HCT116 (cell line): ENCODE results near the gene FAM210B. TPM values are rescaled to one million over a fixed set of nuclear protein-coding genes. Genes with fewer than 3 reads are reported as not detected.
"Not testable (repeated sequence)": the region's sequence is repeated elsewhere in the genome, so short reads cannot be mapped to it uniquely, and the experiment has no call there.

Source experiments
- ATAC-seq: fragments of 200-7000 bp; cut with Tn5 transposase; 2 replicates; pipeline ENCODE4 v1.9.1; 2020; ENCODE audit warnings: mild to moderate bottlenecking, moderate library complexity
- BruUV-seq: library from RNA; stranded (reverse); fragments of 400-500 nt; replicated peaks from 2 replicates; lab custom pipeline; 2021; lab: Mats Ljungman, UMichigan
- CTCF ChIA-PET: fragments of 300-600 bp; sonication (Branson Sonifier 250); formaldehyde crosslinking; loops from one replicate; lab custom pipeline; 2021; ENCODE audit warnings: antibody characterized with exemption; lab: Charles Lee
- POLR2A ChIA-PET: fragments of 300-600, 350-600 bp; sonication (Branson Sonifier 250); formaldehyde crosslinking; loops from one replicate; lab custom pipeline; 2021; ENCODE audit warnings: antibody characterized with exemption; lab: Charles Lee
- RAD21 ChIA-PET, 2 experiments: fragments of 300-600 bp; sonication (Branson Sonifier 250); formaldehyde crosslinking; loops; one replicate each; lab custom pipeline; 2023; ENCODE audit warnings: low total read pairs in 2 of 2; ENCODE audit not compliant: uncharacterized antibody in 2 of 2, unreplicated experiment in 2 of 2, low non-redundant PET in 1 of 2; lab: Charles Lee
- DNase-seq: peaks from one replicate; pipeline ENCODE4 v3.0.0-alpha.2; 2010; ENCODE audit warnings: low read depth, low spot score
- H2AFZ ChIP-seq: fragments of 200-600 bp; shearing (Covaris generic), sonication (generic); 2 replicates; pipeline ENCODE4 v1.6.1; 2017; ENCODE audit warnings: low read depth, mixed run types, mixed read lengths, antibody characterized with exemption, low read length; ENCODE audit not compliant: poor library complexity, severe bottlenecking
- H3K27ac ChIP-seq: 2 replicates; pipeline ENCODE4 v1.5.1; 2012; ENCODE audit warnings: low read depth, low read length
- H3K27me3 ChIP-seq: fragments of 200-600 bp; sonication (generic); 2 replicates; pipeline ENCODE4 v1.6.1; 2016; ENCODE audit warnings: mixed run types, low read length, mixed read lengths; ENCODE audit not compliant: insufficient read depth
- H3K36me3 ChIP-seq, 2 experiments: fragments of 200-500 bp in 1 of 2; fragments of 200-600 bp in 1 of 2; sonication (Bioruptor generic) in 1 of 2; sonication (generic) in 1 of 2; 2 replicates each; pipeline versions ENCODE4 v1.5.1 to v1.6.1; 2014 to 2016; ENCODE audit warnings: low read length in 2 of 2, inconsistent platforms in 1 of 2, mixed read lengths in 1 of 2, mixed run types in 1 of 2; ENCODE audit not compliant: insufficient read depth in 2 of 2, control insufficient read depth in 1 of 2
- H3K4me1 ChIP-seq, 2 experiments: fragments of 200-600 bp in 1 of 2; sonication (generic) in 1 of 2; 2 replicates each; pipeline versions ENCODE4 v1.5.1 to v1.6.1; 2012 to 2017; ENCODE audit warnings: low read length in 2 of 2, inconsistent platforms in 1 of 2, mild to moderate bottlenecking in 1 of 2, mixed read lengths in 1 of 2, mixed run types in 1 of 2, moderate library complexity in 1 of 2; ENCODE audit not compliant: insufficient read depth in 2 of 2, control insufficient read depth in 1 of 2
- H3K4me2 ChIP-seq: fragments of 200-600 bp; sonication (generic); 2 replicates; pipeline ENCODE4 v1.6.1; 2017; ENCODE audit warnings: mixed run types, low read length, mixed read lengths
- H3K4me3 ChIP-seq, 2 experiments: fragments of 200-600 bp in 1 of 2; sonication (generic) in 1 of 2; replicated peaks in 1 of 2; 2 replicates each; pipeline ENCODE4 v1.5.1; 2011 to 2016; ENCODE audit warnings: low read length in 2 of 2, control low read depth in 1 of 2, low read depth in 1 of 2, mild to moderate bottlenecking in 1 of 2, mixed read lengths in 1 of 2, mixed run types in 1 of 2
- H3K79me2 ChIP-seq: fragments of 200-600 bp; sonication (generic); 2 replicates; pipeline ENCODE4 v1.6.1; 2017; ENCODE audit warnings: mild to moderate bottlenecking, mixed run types, low read length, moderate library complexity, mixed read lengths; ENCODE audit not compliant: insufficient read depth
- H3K9ac ChIP-seq: fragments of 200-600 bp; sonication (generic); 2 replicates; pipeline ENCODE4 v1.6.1; 2016; ENCODE audit warnings: low read length, mixed read lengths
- H3K9me2 ChIP-seq: fragments of 200-600 bp; sonication (generic), shearing (Covaris generic); 2 replicates; pipeline ENCODE4 v1.6.1; 2017; ENCODE audit warnings: mixed run types, mild to moderate bottlenecking, moderate library complexity; ENCODE audit not compliant: insufficient read depth
- H3K9me3 ChIP-seq, 2 experiments: fragments of 200-500 bp in 1 of 2; fragments of 200-600 bp in 1 of 2; sonication (Bioruptor generic) in 1 of 2; sonication (generic) in 1 of 2; 2 replicates each; pipeline ENCODE4 v1.6.1; 2014 to 2017; ENCODE audit warnings: low read length in 2 of 2, mixed read lengths in 2 of 2, inconsistent platforms in 1 of 2, low read depth in 1 of 2, mild to moderate bottlenecking in 1 of 2, mixed run types in 1 of 2, moderate library complexity in 1 of 2; ENCODE audit not compliant: control insufficient read depth in 1 of 2, insufficient read depth in 1 of 2
- H4K20me1 ChIP-seq: fragments of 200-600 bp; sonication (generic), shearing (Covaris generic); 2 replicates; pipeline ENCODE4 v1.6.1; 2017; ENCODE audit warnings: mixed run types, mild to moderate bottlenecking, moderate library complexity; ENCODE audit not compliant: insufficient read depth
- CEBPB ChIP-seq: IDR thresholded peaks from 2 replicates; pipeline ENCODE4 v1.6.1; 2012; ENCODE audit warnings: low read depth
- EZH2phosphoT487 ChIP-seq: fragments of 200-600 bp; IDR thresholded peaks from 2 replicates; pipeline ENCODE4 v1.6.1; 2018; ENCODE audit warnings: antibody characterized with exemption, borderline replicate concordance
- POLR2A ChIP-seq: IDR thresholded peaks from 2 replicates; pipeline ENCODE4 v1.7.0; 2011; ENCODE audit warnings: borderline replicate concordance; ENCODE audit not compliant: insufficient read depth, insufficient read length; ENCODE audit errors: extremely low read depth
- POLR2AphosphoS5 ChIP-seq: IDR thresholded peaks from 2 replicates; pipeline ENCODE4 v1.6.1; 2011; ENCODE audit warnings: mild to moderate bottlenecking, low read depth, low read length, moderate library complexity
- TCF7L2 ChIP-seq: IDR thresholded peaks from 2 replicates; pipeline ENCODE4 v1.7.0; 2011; ENCODE audit warnings: borderline replicate concordance, inconsistent platforms; ENCODE audit not compliant: insufficient read depth, insufficient read length; ENCODE audit errors: extremely low read depth
- ZFX ChIP-seq: fragments of 450-650 bp; IDR thresholded peaks from 2 replicates; pipeline ENCODE4 v1.6.1; 2017
- intact Hi-C: fragments of 100-400 bp; cut with micrococcal nuclease; formaldehyde crosslinking; loops from 2 replicates; pipeline ENCODE4 v1.10.0; 2022
- total RNA-seq: library from RNA; stranded (reverse); gene quantifications from one replicate; pipeline ENCODE4 v1.2.1, GENCODE V29; 2021; ENCODE audit not compliant: unreplicated experiment
- TF ChIP-seq, protein P1 (sequence below): IDR thresholded peaks from 2 replicates; pipeline ENCODE4 v1.6.1; 2012
- TF ChIP-seq, protein P2 (sequence below): IDR thresholded peaks from 2 replicates; pipeline ENCODE4 v1.6.1; 2012

Gene FAM210B
- total RNA-seq, 1 experiment from 2014 or later, result 12.0 TPM

DNA sequence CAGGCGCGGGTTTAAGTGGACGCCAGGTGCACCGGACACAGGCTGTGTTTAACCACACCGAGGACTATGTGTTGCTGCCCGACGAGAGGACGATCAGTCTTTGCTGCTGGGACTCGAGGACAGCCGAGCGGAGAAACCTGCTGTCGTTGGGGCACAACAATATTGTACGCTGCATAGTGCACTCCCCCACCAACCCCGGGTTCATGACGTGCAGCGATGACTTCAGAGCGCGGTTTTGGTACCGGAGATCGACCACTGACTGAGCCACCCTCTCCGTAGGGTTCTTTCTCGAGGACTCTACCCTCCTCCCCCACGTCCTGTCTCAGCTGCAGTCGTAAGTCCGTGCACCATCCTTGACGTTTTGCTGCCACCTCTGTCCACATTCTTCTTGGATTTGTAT, 44.7 kb downstream of the FAM210B start:
- Histone ChIP-seq H3K36me3 (peaks cover 58 to 73% of the 10 kb centered on the region in 2 experiments), H3K9me2 (no peaks in the 10 kb centered on the region), H3K4me3 (no peak overlapping the region), H3K79me2 (peaks cover 68% of the 10 kb centered on the region), H3K4me2 (no peak overlapping the region), H3K27me3 (no peaks in the 10 kb centered on the region), H3K4me1 (no peaks in the 10 kb centered on the region), H3K9me3 (no peaks in the 10 kb centered on the region), H4K20me1 (peaks cover 6% of the 10 kb centered on the region; the same call in 1 of the 2 replicates), H3K9ac (no peak overlapping the region), H3K27ac (no peak overlapping the region), H2AFZ (no peak overlapping the region)
- no peak for TF ChIP-seq EZH2phosphoT487
- TF ChIP-seq TCF7L2, result no peak
- no peak for TF ChIP-seq CEBPB
- TF ChIP-seq, protein P1, sequence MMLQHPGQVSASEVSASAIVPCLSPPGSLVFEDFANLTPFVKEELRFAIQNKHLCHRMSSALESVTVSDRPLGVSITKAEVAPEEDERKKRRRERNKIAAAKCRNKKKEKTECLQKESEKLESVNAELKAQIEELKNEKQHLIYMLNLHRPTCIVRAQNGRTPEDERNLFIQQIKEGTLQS, result no peak
- TF ChIP-seq POLR2A, result no peak
- TF ChIP-seq ZFX, result no peak
- TF ChIP-seq POLR2AphosphoS5, result no peak
- TF ChIP-seq, protein P2, sequence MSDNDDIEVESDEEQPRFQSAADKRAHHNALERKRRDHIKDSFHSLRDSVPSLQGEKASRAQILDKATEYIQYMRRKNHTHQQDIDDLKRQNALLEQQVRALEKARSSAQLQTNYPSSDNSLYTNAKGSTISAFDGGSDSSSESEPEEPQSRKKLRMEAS, result no peak
- ChIA-PET RAD21 (no interaction called here), CTCF (interaction anchor here (0.6 kb wide), 1 partner anchor 1907 kb away, joined by 4 read pairs; no protein-coding TSS in a partner anchor), POLR2A (no interaction called here)
- DNase-seq (no peak), ATAC-seq (no peak)
- intact Hi-C loops, result no loop called here
- BruUV-seq, result no TSS peak

DNA sequence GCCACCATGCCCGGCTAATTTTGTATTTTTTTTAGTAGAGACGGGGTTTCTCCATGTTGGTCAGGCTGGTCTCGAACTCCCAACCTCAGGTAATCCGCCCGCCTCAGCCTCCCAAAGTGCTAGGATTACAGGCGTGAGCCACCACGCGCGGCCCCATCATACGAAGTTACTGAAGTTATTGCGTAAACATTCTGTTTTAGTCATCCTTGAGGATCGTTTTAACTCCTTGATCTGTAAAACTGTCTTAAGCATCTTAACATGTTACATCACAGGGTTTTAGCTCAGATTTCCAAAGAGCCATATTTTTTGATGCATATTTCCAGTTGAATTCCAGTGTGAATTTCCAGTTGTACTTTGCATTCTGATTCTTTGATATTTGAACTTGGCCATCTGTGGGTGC, 46.6 kb downstream of the FAM210B start:
- CTCF ChIA-PET, RAD21 ChIA-PET, DNase-seq, H3K9me3 ChIP-seq, H2AFZ ChIP-seq, intact Hi-C loops, ATAC-seq, POLR2A ChIA-PET, H3K4me2 ChIP-seq, H4K20me1 ChIP-seq, H3K27ac ChIP-seq, H3K9ac ChIP-seq, H3K9me2 ChIP-seq, H3K27me3 ChIP-seq, BruUV-seq, H3K4me3 ChIP-seq, H3K4me1 ChIP-seq: not testable (repeated sequence)
- Histone ChIP-seq H3K79me2 (peaks cover 49% of the 10 kb centered on the region), H3K36me3 (peaks cover 42 to 61% of the 10 kb centered on the region in 2 experiments)
